GM19455 (cell line): Measurements from ENCODE around the gene CPSF4L.

Experiments
- ATAC-seq: cut with Tn5 transposase; IDR thresholded peaks from one replicate; pipeline ENCODE4 v1.9.1; 2021; ENCODE audit not compliant: unreplicated experiment

CPSF4L gene

GRCh38 chr17:73290399-73291259, 28.9 kb upstream of the CPSF4L start:
- peak; percentile 57 for ATAC-seq

- ATAC-seq, result no peak
Observed at GRCh38 chr17:73289549-73290254, 28.0 kb upstream of the CPSF4L start.

- ATAC-seq, result no peak
Observed at GRCh38 chr17:73288534-73289302, 27.0 kb upstream of the CPSF4L start.

- no peak for ATAC-seq
Observed at GRCh38 chr17:73286863-73287296, 25.2 kb upstream of the CPSF4L start.

GRCh38 chr17:73285916-73286862, 24.5 kb upstream of the CPSF4L start:
- ATAC-seq, result no peak

- ATAC-seq, result no peak
Observed at GRCh38 chr17:73285603-73285908, 23.9 kb upstream of the CPSF4L start.

GRCh38 chr17:73284906-73285602, 23.4 kb upstream of the CPSF4L start:
- ATAC-seq, result no peak

- ATAC-seq, result no peak
Observed at GRCh38 chr17:73284354-73284753, 22.7 kb upstream of the CPSF4L start.

GRCh38 chr17:73283841-73284282, 22.2 kb upstream of the CPSF4L start:
- no peak for ATAC-seq

GRCh38 chr17:73283250-73283649, 21.6 kb upstream of the CPSF4L start:
- no peak for ATAC-seq

- no peak for ATAC-seq
Observed at GRCh38 chr17:73282629-73283028, 20.9 kb upstream of the CPSF4L start.

- peak; percentile 72 for ATAC-seq
Observed at GRCh38 chr17:73281928-73282327, 20.2 kb upstream of the CPSF4L start.

- no peak for ATAC-seq
Observed at GRCh38 chr17:73280191-73280590, 18.5 kb upstream of the CPSF4L start.

GRCh38 chr17:73279704-73280103, 18.0 kb upstream of the CPSF4L start:
- no peak for ATAC-seq

GRCh38 chr17:73278465-73279453, 17.1 kb upstream of the CPSF4L start:
- ATAC-seq, result no peak

GRCh38 chr17:73278049-73278464, 16.4 kb upstream of the CPSF4L start:
- ATAC-seq, result no peak

- ATAC-seq, result no peak
Observed at GRCh38 chr17:73274490-73274889, 12.8 kb upstream of the CPSF4L start.

GRCh38 chr17:73272906-73273218, 11.2 kb upstream of the CPSF4L start:
- ATAC-seq, result no peak

GRCh38 chr17:73271072-73271471, 9.4 kb upstream of the CPSF4L start:
- peak; percentile 99 for ATAC-seq
